ENCODE measurements around the gene PAXX.

PAXX gene

GRCh38 chr9:137006116-137007003 is 14.1 kb downstream of the PAXX start:
- no peak for DNase-seq

GRCh38 chr9:137007108-137007815 is 15.0 kb downstream of the PAXX start:
- peak; percentile 26 for DNase-seq

- DNase-seq = peak; percentile 27
These were observed 15.6 kb downstream of the PAXX start for GRCh38 chr9:137007816-137008270.

- no peak for DNase-seq
These were observed 16.1 kb downstream of the PAXX start for GRCh38 chr9:137008312-137008711.

- no peak for DNase-seq
These were observed 17.0 kb downstream of the PAXX start for GRCh38 chr9:137009217-137009616.

GRCh38 chr9:137009938-137010732 is 17.9 kb downstream of the PAXX start:
- no peak for DNase-seq

GRCh38 chr9:137011156-137011555 is 18.9 kb downstream of the PAXX start:
- DNase-seq = no peak

GRCh38 chr9:137011907-137012675 is 19.9 kb downstream of the PAXX start:
- DNase-seq = no peak

GRCh38 chr9:137012694-137013570 is 20.7 kb downstream of the PAXX start:
- DNase-seq = no peak

- DNase-seq = no peak
These were observed 21.3 kb downstream of the PAXX start for GRCh38 chr9:137013571-137013940.

GRCh38 chr9:137014166-137014565 is 21.9 kb downstream of the PAXX start:
- DNase-seq = no peak

GRCh38 chr9:137014776-137015539 is 22.7 kb downstream of the PAXX start:
- no peak for DNase-seq

- no peak for DNase-seq
These were observed 23.3 kb downstream of the PAXX start for GRCh38 chr9:137015540-137015930.

GRCh38 chr9:137015976-137016375 is 23.8 kb downstream of the PAXX start:
- DNase-seq = no peak

GRCh38 chr9:137016436-137016835 is 24.2 kb downstream of the PAXX start:
- no peak for DNase-seq

- no peak for DNase-seq
These were observed 24.8 kb downstream of the PAXX start for GRCh38 chr9:137017071-137017470.

GRCh38 chr9:137017791-137018497 is 25.7 kb downstream of the PAXX start:
- no peak for DNase-seq

GRCh38 chr9:137018761-137019559 is 26.7 kb downstream of the PAXX start:
- no peak for DNase-seq

Data from eye (tissue), 1 donor.